Chondrocyte (in vitro differentiated cells): ENCODE results near the gene NKD1. TPM values are rescaled to one million over a fixed set of nuclear protein-coding genes. Genes with fewer than 3 reads are reported as not detected.

Experiments used
- DNase-seq: peaks from one replicate; pipeline ENCODE4 v3.0.0; 2021; ENCODE audit warnings: mixed read lengths, low spot score
- H3K27ac Mint-ChIP-seq: one replicate; pipeline ENCODE4 v1.8.0; 2021; ENCODE audit warnings: mild to moderate bottlenecking, moderate library complexity, mixed read lengths; ENCODE audit not compliant: unreplicated experiment
- H3K27me3 Mint-ChIP-seq: 2 replicates; pipeline ENCODE4 v1.8.0; 2021; ENCODE audit warnings: low read depth, mixed read lengths
- H3K36me3 Mint-ChIP-seq: 2 replicates; pipeline ENCODE4 v1.8.0; 2021; ENCODE audit warnings: low read depth, mixed read lengths
- H3K4me1 Mint-ChIP-seq: 2 replicates; pipeline ENCODE4 v1.8.0; 2021; ENCODE audit warnings: low read depth, mild to moderate bottlenecking, mixed read lengths
- H3K4me3 Mint-ChIP-seq: one replicate; pipeline ENCODE4 v1.8.0; 2021; ENCODE audit warnings: mild to moderate bottlenecking, moderate library complexity, mixed read lengths; ENCODE audit not compliant: unreplicated experiment
- H3K9me3 Mint-ChIP-seq: 2 replicates; pipeline ENCODE4 v1.8.0; 2021; ENCODE audit warnings: low read depth, mixed read lengths
- CTCF ChIP-seq: fragments of 200-600 bp; sonication (generic); IDR thresholded peaks from 2 replicates; pipeline ENCODE4 v1.5.0; 2021; ENCODE audit warnings: antibody characterized with exemption, mild to moderate bottlenecking, moderate library complexity
- total RNA-seq: library from RNA; stranded (reverse); gene quantifications from 3 replicates; pipeline ENCODE4 v1.2.1, GENCODE V29; 2021

The NKD1 gene
- total RNA-seq, 1 donor from 2014 or later: 8.0 TPM

- Mint-ChIP-seq H3K27me3 (no peaks in the 10 kb centered on the region), H3K4me1 (peaks cover 33% of the 10 kb centered on the region), H3K4me3 (no peak overlapping the region), H3K36me3 (no peaks in the 10 kb centered on the region), H3K9me3 (no peaks in the 10 kb centered on the region), H3K27ac (no peak overlapping the region)
- no peak for TF ChIP-seq CTCF
- DNase-seq: no peak
Measured at GRCh38 chr16:50605733-50606430, 57.7 kb downstream of the NKD1 start.

GRCh38 chr16:50606431-50607050 is 58.3 kb downstream of the NKD1 start:
- H3K4me1 Mint-ChIP-seq: peaks cover 33% of the 10 kb centered on the region
- H3K9me3 Mint-ChIP-seq: no peaks in the 10 kb centered on the region
- DNase-seq: no peak
- H3K27me3 Mint-ChIP-seq: no peaks in the 10 kb centered on the region
- no peaks in the 10 kb centered on the region for H3K36me3 Mint-ChIP-seq
- H3K4me3 Mint-ChIP-seq: no peak overlapping the region
- H3K27ac Mint-ChIP-seq: no peak overlapping the region
- no peak for TF ChIP-seq CTCF

GRCh38 chr16:50607051-50607431 is 58.8 kb downstream of the NKD1 start:
- Mint-ChIP-seq H3K27me3 (no peaks in the 10 kb centered on the region), H3K27ac (no peak overlapping the region), H3K36me3 (no peaks in the 10 kb centered on the region), H3K4me1 (peaks cover 34% of the 10 kb centered on the region), H3K4me3 (no peak overlapping the region), H3K9me3 (no peaks in the 10 kb centered on the region)
- no peak for TF ChIP-seq CTCF
- no peak for DNase-seq

- no peak for TF ChIP-seq CTCF
- Mint-ChIP-seq H3K27ac (no peak overlapping the region), H3K9me3 (no peaks in the 10 kb centered on the region), H3K4me3 (no peak overlapping the region), H3K4me1 (peaks cover 33% of the 10 kb centered on the region), H3K36me3 (no peaks in the 10 kb centered on the region), H3K27me3 (no peaks in the 10 kb centered on the region)
- DNase-seq: no peak
Measured at GRCh38 chr16:50607447-50607846, 59.3 kb downstream of the NKD1 start.

GRCh38 chr16:50607970-50608557 is 59.9 kb downstream of the NKD1 start:
- Mint-ChIP-seq H3K9me3 (no peaks in the 10 kb centered on the region), H3K36me3 (no peaks in the 10 kb centered on the region), H3K27me3 (no peaks in the 10 kb centered on the region), H3K4me1 (peaks cover 33% of the 10 kb centered on the region), H3K4me3 (no peak overlapping the region), H3K27ac (no peak overlapping the region)
- no peak for DNase-seq
- no peak for TF ChIP-seq CTCF
